ENCODE measurements around the gene PRXL2C.
A peak's percentile ranks its signal among the peaks of the same experiment; 100 is the strongest.

PRXL2C gene

GRCh38 chr9:96609732-96610131 is 45.4 kb downstream of the PRXL2C start:
- no peak for DNase-seq

DNA sequence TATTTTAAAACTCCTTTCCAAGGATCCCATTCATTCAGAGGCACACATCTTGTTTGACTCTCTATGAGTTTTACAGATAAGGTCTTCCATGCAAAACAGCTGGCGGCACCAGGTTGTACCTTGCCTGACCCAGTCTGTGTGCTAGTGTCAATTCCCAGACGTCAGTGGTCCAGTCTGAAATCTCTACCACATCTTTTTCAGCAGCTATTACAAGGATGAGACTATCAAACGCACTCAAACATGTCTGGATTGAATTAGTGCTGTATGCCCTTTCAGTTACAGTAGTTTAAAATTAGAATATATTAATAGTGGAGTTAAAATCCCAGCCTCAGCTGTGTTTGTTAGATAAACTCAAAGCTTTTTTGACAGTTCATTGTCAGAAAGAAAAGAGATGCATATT is 47.1 kb downstream of the PRXL2C start:
- DNase-seq: no peak

- no peak for DNase-seq
These were observed 49.8 kb downstream of the PRXL2C start for GRCh38 chr9:96605328-96605727.

GRCh38 chr9:96604004-96604319 is 51.2 kb downstream of the PRXL2C start:
- no peak for DNase-seq

- DNase-seq: no peak
These were observed 51.7 kb downstream of the PRXL2C start for GRCh38 chr9:96603305-96604003.

DNA sequence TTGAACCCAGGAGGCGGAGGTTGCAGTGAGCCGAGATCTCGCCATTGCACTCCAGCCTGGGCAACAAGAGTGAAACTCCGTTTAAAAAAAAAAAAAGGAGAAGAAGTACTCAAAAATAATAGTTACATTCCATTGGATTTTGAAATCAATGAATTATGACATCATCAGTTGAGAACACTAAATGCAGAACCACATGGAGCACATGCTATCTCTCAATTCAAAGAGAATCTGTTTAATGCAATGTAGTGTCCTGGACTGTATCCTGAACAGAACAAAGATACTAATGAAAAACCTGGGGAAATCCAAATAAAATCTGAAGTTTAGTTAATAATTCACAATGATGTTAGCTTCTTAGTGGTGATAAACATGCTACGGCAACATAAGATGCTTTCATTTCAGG is 55.8 kb downstream of the PRXL2C start:
- no peak for DNase-seq

DNA sequence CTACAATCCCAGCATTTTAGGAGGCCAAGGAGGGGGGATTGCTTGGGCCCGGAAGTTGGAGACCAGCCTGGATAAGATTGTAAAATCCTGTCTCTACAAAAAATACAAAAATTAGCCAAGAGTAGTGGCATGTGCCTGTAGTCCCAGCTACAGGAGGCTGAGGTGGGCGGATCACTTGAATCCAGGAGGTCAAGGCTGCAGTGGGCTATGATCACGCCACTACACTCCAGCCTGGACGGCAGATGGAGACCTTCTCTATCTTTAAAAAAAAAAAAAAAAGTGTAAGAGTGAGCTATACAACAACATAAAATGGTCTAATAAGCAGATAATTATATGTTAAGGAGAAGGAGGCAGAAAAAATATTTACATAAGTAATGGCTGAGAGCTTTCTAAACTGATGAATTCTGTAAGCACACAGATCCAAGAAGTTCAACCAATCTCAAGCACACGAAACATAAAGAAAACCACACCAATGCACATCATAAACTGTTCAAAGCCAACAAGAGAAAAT is 58.5 kb downstream of the PRXL2C start:
- peak; percentile 52 for DNase-seq

Measured in NCI-H1417 treated with DMSO at 0.1 percent for 48 hours (cell line).